HL-60 (cell line): ENCODE measurements around the gene AGMO.

Source experiments
- POLR2AphosphoS5 ChIP-seq: IDR thresholded peaks from 2 replicates; pipeline ENCODE4 v1.6.1; 2012; ENCODE audit warnings: low read depth
- TF ChIP-seq, protein P1 (sequence below): IDR thresholded peaks from one replicate; pipeline ENCODE4 v1.5.1; 2011; ENCODE audit warnings: low read length, control low read depth, inconsistent platforms; ENCODE audit not compliant: insufficient read depth

DNA sequence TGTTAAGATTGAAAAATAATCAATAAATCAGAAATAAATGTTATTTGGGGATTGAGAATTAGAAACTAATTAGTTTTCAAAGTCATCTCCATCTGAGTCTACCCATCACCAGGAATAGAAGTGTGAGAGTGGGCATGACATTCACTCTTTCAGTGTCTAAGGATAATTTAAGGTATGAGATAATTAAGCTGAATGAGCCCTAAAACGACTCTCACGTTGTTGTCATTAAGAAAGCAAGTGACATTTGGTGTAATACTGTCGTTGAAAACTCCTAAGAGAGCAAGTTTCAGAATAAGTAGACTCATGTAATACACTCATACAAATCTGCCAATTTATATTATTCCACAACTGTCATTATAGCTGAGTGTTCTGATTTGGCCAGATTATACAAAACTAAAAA, 7.1 kb downstream of the AGMO start:
- no peak for TF ChIP-seq POLR2AphosphoS5
- TF ChIP-seq, protein P1, sequence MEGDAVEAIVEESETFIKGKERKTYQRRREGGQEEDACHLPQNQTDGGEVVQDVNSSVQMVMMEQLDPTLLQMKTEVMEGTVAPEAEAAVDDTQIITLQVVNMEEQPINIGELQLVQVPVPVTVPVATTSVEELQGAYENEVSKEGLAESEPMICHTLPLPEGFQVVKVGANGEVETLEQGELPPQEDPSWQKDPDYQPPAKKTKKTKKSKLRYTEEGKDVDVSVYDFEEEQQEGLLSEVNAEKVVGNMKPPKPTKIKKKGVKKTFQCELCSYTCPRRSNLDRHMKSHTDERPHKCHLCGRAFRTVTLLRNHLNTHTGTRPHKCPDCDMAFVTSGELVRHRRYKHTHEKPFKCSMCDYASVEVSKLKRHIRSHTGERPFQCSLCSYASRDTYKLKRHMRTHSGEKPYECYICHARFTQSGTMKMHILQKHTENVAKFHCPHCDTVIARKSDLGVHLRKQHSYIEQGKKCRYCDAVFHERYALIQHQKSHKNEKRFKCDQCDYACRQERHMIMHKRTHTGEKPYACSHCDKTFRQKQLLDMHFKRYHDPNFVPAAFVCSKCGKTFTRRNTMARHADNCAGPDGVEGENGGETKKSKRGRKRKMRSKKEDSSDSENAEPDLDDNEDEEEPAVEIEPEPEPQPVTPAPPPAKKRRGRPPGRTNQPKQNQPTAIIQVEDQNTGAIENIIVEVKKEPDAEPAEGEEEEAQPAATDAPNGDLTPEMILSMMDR, result no peak
